NCI-H524 (cell line): ENCODE measurements around the gene IRF2BP1.

Source experiments
- DNase-seq, 2 experiments: peaks; one replicate each; lab custom pipeline; 2025; lab: John Stamatoyannopoulos, UW

Gene IRF2BP1, protein sequence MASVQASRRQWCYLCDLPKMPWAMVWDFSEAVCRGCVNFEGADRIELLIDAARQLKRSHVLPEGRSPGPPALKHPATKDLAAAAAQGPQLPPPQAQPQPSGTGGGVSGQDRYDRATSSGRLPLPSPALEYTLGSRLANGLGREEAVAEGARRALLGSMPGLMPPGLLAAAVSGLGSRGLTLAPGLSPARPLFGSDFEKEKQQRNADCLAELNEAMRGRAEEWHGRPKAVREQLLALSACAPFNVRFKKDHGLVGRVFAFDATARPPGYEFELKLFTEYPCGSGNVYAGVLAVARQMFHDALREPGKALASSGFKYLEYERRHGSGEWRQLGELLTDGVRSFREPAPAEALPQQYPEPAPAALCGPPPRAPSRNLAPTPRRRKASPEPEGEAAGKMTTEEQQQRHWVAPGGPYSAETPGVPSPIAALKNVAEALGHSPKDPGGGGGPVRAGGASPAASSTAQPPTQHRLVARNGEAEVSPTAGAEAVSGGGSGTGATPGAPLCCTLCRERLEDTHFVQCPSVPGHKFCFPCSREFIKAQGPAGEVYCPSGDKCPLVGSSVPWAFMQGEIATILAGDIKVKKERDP

DNA sequence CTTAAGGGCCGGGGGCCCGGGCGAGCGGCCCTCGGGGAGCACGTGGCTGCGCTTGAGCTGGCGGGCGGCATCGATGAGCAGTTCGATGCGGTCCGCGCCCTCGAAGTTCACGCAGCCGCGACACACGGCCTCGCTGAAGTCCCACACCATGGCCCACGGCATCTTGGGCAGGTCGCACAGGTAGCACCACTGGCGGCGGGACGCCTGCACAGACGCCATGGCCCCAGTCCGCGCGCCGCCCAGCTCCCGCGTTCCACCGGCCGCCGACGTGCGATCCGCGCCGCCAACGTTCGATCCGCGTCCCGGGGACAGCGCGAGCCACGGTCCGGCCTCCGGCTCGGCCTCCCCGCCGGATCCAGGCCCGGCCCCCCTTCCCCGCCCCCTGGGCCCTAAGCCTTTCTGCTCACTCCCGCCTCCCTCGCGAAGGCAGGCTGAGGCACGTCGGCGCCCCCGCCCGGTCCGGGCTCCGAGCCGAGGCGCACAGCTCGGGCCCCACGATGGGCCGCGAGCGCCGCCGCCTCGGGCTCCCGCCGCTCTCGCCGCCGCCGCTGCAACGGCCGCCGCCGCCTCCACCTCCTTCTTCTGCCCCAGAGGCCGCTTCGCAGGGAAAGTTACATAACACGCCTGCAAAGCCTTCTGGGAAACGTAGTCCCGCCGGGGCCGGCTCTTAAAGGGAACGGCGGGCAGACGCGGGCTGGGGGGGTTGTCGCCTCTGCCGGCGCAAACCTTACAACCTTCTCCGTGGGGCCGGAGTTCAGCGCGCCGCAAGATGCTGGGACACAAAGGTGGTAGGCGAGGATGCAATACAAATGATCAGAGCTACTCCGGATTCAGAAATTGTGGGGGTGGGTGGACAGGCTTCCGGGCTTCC lies at the start of gene IRF2BP1:
TSS of gene IRF2BP1 (minus strand) at position 586 of the 871 bp plus-strand sequence. CDS start at position 219, 367 bp downstream.
- DNase-seq, result peak; percentile 74 to 85

- DNase-seq, result no peak
These were observed 49.3 kb upstream of the IRF2BP1 start for GRCh38 chr19:45935267-45935666.

DNA sequence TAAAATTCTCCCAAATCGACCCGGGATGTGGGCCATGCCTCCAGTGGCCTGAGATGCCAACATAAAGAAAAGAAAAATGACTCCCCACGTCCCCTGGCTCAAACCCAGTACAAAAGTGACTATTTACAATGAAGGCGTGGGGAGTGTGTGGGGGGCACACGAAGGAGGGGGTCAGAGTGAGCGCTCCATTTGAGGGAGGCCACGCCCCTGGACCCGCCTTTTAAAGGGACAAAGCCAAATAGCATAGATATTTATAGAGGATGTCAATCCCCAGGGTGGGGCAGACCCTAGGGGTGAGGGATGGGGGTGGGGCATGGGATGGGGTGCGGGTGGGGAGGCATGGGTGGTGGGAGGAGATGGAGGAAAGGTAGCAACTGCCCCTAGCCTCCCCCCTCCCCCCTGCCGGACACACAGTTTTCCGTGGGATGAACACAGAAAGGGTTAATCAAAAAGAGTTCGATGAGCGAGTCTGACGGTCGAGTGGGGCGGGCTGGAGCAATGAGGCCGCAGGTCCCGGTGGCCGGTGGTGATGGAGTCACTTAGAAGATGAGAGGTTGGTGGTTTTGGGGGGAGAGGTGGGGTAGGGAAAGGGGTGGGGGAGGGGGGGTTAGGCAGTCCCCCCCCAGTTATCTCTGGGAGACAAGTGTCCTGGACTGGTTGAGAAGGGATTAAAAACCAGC lies 48.8 kb upstream of the IRF2BP1 start:
- DNase-seq, result no peak

DNA sequence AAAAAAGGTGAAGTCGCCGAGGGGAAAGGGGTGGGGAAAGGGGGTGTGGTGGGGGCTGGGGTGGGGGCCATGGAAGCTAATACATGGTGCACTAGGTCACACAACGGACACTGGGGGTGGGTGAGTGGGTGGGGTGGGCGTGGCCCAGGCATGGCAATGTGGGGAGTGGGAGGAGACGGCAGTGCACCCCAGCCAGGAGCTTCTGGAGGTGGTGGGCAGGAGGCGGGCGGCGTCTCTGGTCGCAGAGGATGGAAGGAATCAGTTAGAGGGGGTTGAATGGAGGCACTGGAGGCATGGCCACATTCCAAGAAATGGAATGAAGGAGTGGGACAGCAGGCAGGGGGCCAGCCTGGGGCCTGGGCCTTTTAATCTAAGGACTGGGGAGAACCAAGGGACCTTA lies 47.8 kb upstream of the IRF2BP1 start:
- DNase-seq, result no peak

DNA sequence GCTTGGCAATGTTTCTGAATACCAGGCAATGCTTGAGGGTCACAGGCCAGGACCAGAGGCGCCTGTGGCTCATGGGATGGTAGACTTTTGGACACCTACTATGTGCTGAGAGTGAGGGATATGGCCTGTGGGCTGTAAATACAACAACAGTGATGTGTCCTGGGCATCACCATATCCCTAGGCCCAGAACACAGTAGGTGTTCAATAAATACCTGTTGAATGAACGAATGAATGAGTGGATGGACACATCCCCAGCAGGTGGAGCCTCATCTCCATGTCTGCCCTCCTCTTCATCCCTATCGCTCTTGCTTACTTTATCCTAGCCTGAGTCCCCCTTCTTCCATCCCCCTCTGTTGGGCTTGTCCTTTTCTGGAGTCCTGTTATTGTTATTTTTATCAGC lies 45.1 kb upstream of the IRF2BP1 start:
- no peak for DNase-seq

DNA sequence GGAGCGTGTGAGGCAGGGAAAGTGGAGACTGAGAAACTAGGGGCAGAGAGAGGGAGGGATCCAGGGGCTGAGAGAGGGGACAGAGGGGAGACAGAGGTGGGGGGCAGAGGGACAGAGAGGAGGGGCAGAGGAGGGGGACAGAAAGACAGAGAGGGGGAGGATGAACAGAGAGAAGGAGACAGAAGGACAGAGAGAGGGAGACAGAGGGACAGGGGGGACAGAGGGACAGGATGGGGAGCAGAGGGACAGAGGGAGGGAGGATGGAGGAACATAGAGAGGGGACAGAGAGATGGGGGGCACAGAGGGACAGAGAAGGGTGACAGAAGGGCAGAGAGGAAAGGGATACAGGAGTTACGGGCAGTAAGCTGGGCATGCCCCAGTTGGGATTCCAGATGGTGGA lies 43.3 kb upstream of the IRF2BP1 start:
- DNase-seq, result no peak

DNA sequence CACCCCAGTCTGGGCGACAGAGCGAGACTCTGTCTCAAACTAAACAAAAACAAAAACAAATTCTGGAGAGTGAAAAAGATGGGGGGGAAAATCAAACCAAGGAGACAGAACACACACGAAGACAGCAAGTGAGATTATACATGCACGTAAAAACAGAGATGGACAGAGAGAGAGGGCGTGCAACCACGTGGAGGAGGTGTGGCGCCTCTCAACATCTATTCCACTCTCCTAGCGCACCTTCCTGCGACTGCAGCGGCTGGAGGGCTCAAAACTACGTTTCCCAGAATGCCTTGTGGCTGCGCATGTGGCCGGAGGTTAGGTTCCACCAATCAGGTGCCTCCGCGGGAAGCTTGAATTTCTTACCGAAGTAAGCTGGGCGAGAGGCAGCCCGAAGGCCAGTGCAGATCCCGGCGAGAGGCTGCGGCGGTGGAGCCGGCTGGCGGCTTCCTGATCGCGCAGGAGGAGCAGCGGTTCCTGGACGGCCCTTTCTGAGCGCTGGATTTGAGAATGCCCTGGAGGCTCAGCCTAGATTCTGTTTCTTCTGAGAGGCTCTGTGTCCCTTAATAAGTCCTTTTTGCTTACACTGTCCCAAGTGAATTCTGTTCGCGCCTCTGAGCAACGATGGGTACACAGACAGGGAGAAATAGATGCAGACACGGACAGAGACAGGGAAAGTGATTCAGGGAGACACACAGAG lies 41.8 kb upstream of the IRF2BP1 start:
- peak; percentile 78 to 92 for DNase-seq

DNA sequence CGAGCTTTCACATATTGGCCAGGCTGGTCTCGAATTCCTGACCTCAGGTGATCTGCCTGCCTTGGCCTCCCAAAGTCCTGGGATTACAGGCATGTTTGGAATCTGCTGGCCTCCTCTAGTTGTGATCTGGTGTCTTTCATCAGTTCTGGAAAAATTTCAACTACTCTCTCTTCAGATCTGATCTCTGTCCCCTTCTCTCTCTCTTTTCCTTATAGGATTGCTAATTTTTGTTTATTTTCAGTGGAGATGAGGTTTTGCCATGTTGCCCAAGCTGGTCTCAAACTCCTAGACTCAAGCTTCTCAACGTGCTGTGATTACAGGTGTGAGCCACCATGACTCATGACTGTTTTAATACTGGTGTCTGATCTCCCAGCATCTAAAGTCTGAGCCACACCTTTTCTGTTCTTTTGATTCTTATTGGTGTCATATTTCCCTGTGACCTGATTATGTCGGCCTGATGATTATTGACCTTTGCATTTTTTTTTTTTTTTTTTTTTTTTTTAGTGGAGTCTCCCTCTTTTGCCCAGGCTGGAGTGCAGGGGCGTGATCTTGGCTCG lies 39.0 kb upstream of the IRF2BP1 start:
- no peak for DNase-seq

GRCh38 chr19:45922281-45922680 lies 36.3 kb upstream of the IRF2BP1 start:
- peak in 1 of 2 experiments; percentile 6 for DNase-seq

DNA sequence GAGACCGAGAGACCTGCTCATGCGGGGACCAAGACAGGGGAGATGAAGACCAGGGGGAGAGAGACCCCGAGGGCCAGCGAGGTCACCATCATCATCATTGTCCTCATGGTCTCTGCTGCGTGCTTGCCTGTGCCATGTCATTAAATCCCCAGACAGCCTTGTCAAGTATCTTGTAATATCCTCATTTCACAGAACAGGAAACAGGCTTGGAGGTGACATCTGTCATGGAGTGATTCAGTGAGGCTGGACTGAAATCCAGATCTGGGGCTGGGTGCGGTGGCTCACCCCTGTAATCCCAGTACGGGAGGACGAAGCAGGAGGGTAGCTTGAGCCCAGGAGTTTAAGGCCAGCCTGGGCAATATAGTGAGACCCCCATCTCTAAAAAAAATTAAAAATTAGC lies 34.5 kb upstream of the IRF2BP1 start:
- peak; percentile 53 to 77 for DNase-seq

DNA sequence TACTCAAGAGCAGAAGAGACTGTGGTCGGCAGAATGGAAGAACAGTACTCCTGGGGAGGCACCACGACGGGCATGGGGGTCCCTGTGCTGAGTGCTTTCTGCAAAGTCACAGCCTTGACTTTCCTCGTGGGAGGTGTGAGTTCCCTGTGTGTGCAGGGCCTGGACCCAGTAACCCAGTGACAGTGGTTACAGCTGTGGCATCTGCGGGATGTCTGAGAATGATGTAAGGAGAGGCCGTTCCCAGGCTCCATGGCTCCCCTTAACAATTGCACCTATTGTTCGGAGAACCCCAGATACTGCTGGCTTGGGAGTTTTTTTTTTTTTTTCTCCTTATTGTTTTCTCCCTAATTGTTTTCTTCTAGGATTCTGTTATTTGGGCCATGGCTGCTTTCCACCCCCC lies 33.7 kb upstream of the IRF2BP1 start:
- no peak for DNase-seq

- DNase-seq, result no peak
These were observed 32.8 kb upstream of the IRF2BP1 start for GRCh38 chr19:45918721-45919120.

DNA sequence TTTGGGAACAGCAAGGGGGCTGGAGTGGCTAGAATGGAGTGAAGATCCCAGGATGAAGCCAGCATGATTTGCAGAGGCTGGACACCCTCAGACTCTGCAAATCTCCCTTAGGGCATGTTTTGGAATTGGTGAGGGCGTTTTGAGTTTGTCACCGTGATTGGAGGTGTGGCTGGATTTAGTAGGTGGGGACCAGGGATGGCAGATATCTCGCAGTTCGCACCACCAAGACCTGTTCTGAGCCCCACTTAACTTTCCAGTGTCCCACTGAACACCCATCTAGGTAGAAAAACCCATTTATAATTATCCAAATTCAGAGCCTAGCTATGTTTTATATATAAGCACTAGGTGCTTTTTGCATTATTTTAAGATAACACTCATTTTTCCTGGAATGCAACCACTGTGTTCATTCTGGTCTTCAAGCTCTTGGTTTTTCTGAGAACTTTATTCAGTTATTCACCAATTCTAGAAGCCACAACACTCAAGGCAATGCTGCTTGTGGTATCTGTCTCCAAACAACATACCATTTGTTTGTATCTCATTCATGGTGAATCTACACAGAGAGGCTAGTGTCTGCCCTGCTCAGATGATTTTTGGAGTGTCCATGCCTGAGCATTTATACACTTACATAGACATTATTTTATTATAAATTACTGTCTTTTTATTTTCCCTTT lies 31.6 kb upstream of the IRF2BP1 start:
- no peak for DNase-seq

- peak in 1 of 2 experiments; percentile 40 for DNase-seq
These were observed 28.2 kb upstream of the IRF2BP1 start, which contains the start of gene NANOS2 for GRCh38 chr19:45913874-45914830. NANOS2 (minus strand) TSS chr19:45914778; CDS start chr19:45914693, 85 bp downstream.

GRCh38 chr19:45911291-45911690 lies 25.4 kb upstream of the IRF2BP1 start:
- no peak for DNase-seq

GRCh38 chr19:45908956-45909355 lies 23.0 kb upstream of the IRF2BP1 start:
- DNase-seq, result no peak

GRCh38 chr19:45906221-45906620 lies 20.3 kb upstream of the IRF2BP1 start:
- no peak for DNase-seq

GRCh38 chr19:45905011-45905410 lies 19.1 kb upstream of the IRF2BP1 start:
- DNase-seq, result no peak
